H1 (cell line): ENCODE data around the gene EFCAB13. TPM values are rescaled to one million over a fixed set of nuclear protein-coding genes. Genes with fewer than 3 reads are reported as not detected.

Experiments used
- CTCF ChIA-PET: fragments of 300-600 bp; sonication (Branson Sonifier 250); formaldehyde crosslinking; loops from one replicate; lab custom pipeline; 2021; ENCODE audit not compliant: partially characterized antibody; lab: Charles Lee
- POLR2A ChIA-PET: fragments of 300-600 bp; sonication (Branson Sonifier 250); formaldehyde crosslinking; loops from one replicate; lab custom pipeline; 2021; ENCODE audit warnings: inconsistent platforms; ENCODE audit not compliant: partially characterized antibody; lab: Charles Lee
- DNase-seq, 2 experiments: peaks; one replicate each; pipeline versions ENCODE4 v3.0.0 to v3.0.0-alpha.2; 2010 to 2022; ENCODE audit warnings: low spot score in 2 of 2, low read depth in 1 of 2, mixed read lengths in 1 of 2
- FAIRE-seq: peaks from 2 replicates; lab custom pipeline; 2011; peaks lifted over from hg19 to GRCh38; lab: Jason Lieb, UNC
- H2AFZ ChIP-seq: 2 replicates; pipeline ENCODE4 v1.8.1; 2012; ENCODE audit warnings: low read length, inconsistent platforms
- H2AK5ac ChIP-seq: 2 replicates; pipeline ENCODE4 v1.6.1; 2013; ENCODE audit warnings: low read depth, low read length
- H2BK120ac ChIP-seq: replicated peaks from 2 replicates; pipeline ENCODE3; 2013; ENCODE audit warnings: low read depth, low read length, inconsistent platforms
- H2BK12ac ChIP-seq: 2 replicates; pipeline ENCODE4 v1.6.1; 2013; ENCODE audit warnings: low read depth, low read length
- H2BK15ac ChIP-seq: 2 replicates; pipeline ENCODE4 v1.6.1; 2013; ENCODE audit warnings: low read length
- H2BK20ac ChIP-seq: 2 replicates; pipeline ENCODE4 v1.6.1; 2013; ENCODE audit warnings: low read length
- H2BK5ac ChIP-seq: 2 replicates; pipeline ENCODE4 v1.6.1; 2013; ENCODE audit warnings: low read depth, low read length
- H3K14ac ChIP-seq: 2 replicates; pipeline ENCODE4 v1.6.1; 2013; ENCODE audit warnings: inconsistent platforms; ENCODE audit not compliant: insufficient read length
- H3K18ac ChIP-seq: 2 replicates; pipeline ENCODE4 v1.6.1; 2013; ENCODE audit warnings: low read length; ENCODE audit errors: extremely low read depth
- H3K23ac ChIP-seq: 2 replicates; pipeline ENCODE4 v1.6.1; 2013; ENCODE audit warnings: inconsistent platforms; ENCODE audit not compliant: insufficient read length
- H3K23me2 ChIP-seq: 2 replicates; pipeline ENCODE4 v1.6.1; 2013; ENCODE audit warnings: low read depth, low read length
- H3K27ac ChIP-seq: 2 replicates; pipeline ENCODE4 v1.6.1; 2011; ENCODE audit warnings: low read depth, low read length, inconsistent platforms
- H3K27me3 ChIP-seq, 4 experiments: replicated peaks in 1 of 4; 1 replicate in 1 of 4; 2 replicates in 3 of 4; pipeline versions ENCODE4 v1.6.1 to v1.8.1; 2011 to 2013; ENCODE audit warnings: low read length in 3 of 4, mild to moderate bottlenecking in 3 of 4, inconsistent platforms in 2 of 4, mixed read lengths in 2 of 4, moderate library complexity in 1 of 4; ENCODE audit not compliant: control insufficient read depth in 3 of 4, insufficient read depth in 3 of 4; ENCODE audit errors: extremely low read depth in 1 of 4
- H3K36me3 ChIP-seq, 4 experiments: 2 replicates each; pipeline versions ENCODE4 v1.6.1 to v1.8.1; 2011 to 2013; ENCODE audit warnings: mild to moderate bottlenecking in 4 of 4, low read length in 3 of 4, moderate library complexity in 2 of 4, control low read depth in 1 of 4, inconsistent platforms in 1 of 4; ENCODE audit not compliant: insufficient read depth in 4 of 4, control insufficient read depth in 2 of 4
- H3K4ac ChIP-seq: replicated peaks from 2 replicates; pipeline ENCODE3; 2013; ENCODE audit warnings: low read length, low read depth, mixed read lengths, inconsistent platforms; ENCODE audit not compliant: insufficient read length
- H3K4me1 ChIP-seq, 4 experiments: replicated peaks in 1 of 4; 1 replicate in 1 of 4; 2 replicates in 3 of 4; pipeline versions ENCODE4 v1.6.1 to v1.8.1; 2011 to 2013; ENCODE audit warnings: low read length in 3 of 4, inconsistent platforms in 2 of 4, mixed read lengths in 1 of 4; ENCODE audit not compliant: insufficient read depth in 4 of 4, control insufficient read depth in 3 of 4
- H3K4me2 ChIP-seq, 2 experiments: 2 replicates each; pipeline versions ENCODE4 v1.6.1 to v1.8.1; 2011 to 2013; ENCODE audit warnings: low read depth in 2 of 2, low read length in 2 of 2, control low read depth in 1 of 2, inconsistent platforms in 1 of 2, mild to moderate bottlenecking in 1 of 2; ENCODE audit not compliant: insufficient read depth in 1 of 2
- H3K4me3 ChIP-seq, 4 experiments: fragments of 200-600, 300-600 bp in 1 of 4; sonication (generic), shearing (Covaris generic), sonication (Bioruptor Twin) in 1 of 4; 2 replicates each; pipeline versions ENCODE4 v1.5.1 to v1.8.1; 2011 to 2016; ENCODE audit warnings: low read length in 4 of 4, low read depth in 3 of 4, control low read depth in 2 of 4, inconsistent platforms in 2 of 4, mild to moderate bottlenecking in 2 of 4, mixed read lengths in 1 of 4, moderate library complexity in 1 of 4; ENCODE audit not compliant: insufficient read depth in 2 of 4; ENCODE audit errors: extremely low read depth in 1 of 4
- H3K56ac ChIP-seq: replicated peaks from 2 replicates; pipeline ENCODE3; 2013; ENCODE audit warnings: low read depth, mild to moderate bottlenecking, mixed read lengths, low read length, inconsistent platforms; ENCODE audit not compliant: insufficient read length
- H3K79me1 ChIP-seq: 2 replicates; pipeline ENCODE4 v1.6.1; 2013; ENCODE audit warnings: low read depth, low read length, control low read depth
- H3K79me2 ChIP-seq, 2 experiments: 2 replicates each; pipeline versions ENCODE4 v1.6.1 to v1.8.1; 2012 to 2013; ENCODE audit warnings: low read length in 2 of 2, mild to moderate bottlenecking in 2 of 2, inconsistent platforms in 1 of 2; ENCODE audit not compliant: insufficient read depth in 2 of 2, control insufficient read depth in 1 of 2
- H3K9ac ChIP-seq, 4 experiments: replicated peaks in 1 of 4; 1 replicate in 1 of 4; 2 replicates in 3 of 4; pipeline versions ENCODE4 v1.6.1 to v1.8.1; 2011 to 2013; ENCODE audit warnings: low read depth in 3 of 4, low read length in 3 of 4, control low read depth in 2 of 4, mild to moderate bottlenecking in 2 of 4, moderate library complexity in 2 of 4, inconsistent platforms in 1 of 4; ENCODE audit errors: extremely low read depth in 1 of 4
- H3K9me3 ChIP-seq, 2 experiments: 2 replicates each; pipeline versions ENCODE4 v1.6.1 to v1.8.1; 2012 to 2013; ENCODE audit warnings: mild to moderate bottlenecking in 2 of 2, moderate library complexity in 2 of 2, control low read depth in 1 of 2, inconsistent platforms in 1 of 2, low read depth in 1 of 2, low read length in 1 of 2, mixed read lengths in 1 of 2; ENCODE audit not compliant: insufficient read depth in 2 of 2
- H4K20me1 ChIP-seq, 2 experiments: replicated peaks in 1 of 2; 2 replicates each; pipeline versions ENCODE3 to v1.8.1; 2011 to 2013; ENCODE audit warnings: inconsistent platforms in 2 of 2, low read length in 2 of 2, mild to moderate bottlenecking in 1 of 2; ENCODE audit not compliant: insufficient read depth in 2 of 2, control insufficient read depth in 1 of 2
- H4K5ac ChIP-seq: 2 replicates; pipeline ENCODE4 v1.6.1; 2013; ENCODE audit warnings: low read length, low read depth, mixed read lengths, inconsistent platforms; ENCODE audit not compliant: insufficient read length
- H4K8ac ChIP-seq: 2 replicates; pipeline ENCODE4 v1.8.0; 2013; ENCODE audit warnings: mild to moderate bottlenecking, moderate library complexity, low read length, inconsistent platforms; ENCODE audit not compliant: insufficient read depth; ENCODE audit errors: extremely low read depth
- H4K91ac ChIP-seq: replicated peaks from 2 replicates; pipeline ENCODE3; 2013; ENCODE audit warnings: low read length, mixed read lengths, inconsistent platforms; ENCODE audit not compliant: insufficient read length
- GABPA ChIP-seq: IDR thresholded peaks from 2 replicates; pipeline ENCODE4 v1.6.1; 2011; ENCODE audit warnings: mild to moderate bottlenecking, low read length, moderate library complexity, borderline replicate concordance; ENCODE audit not compliant: insufficient read depth
- RBBP5 ChIP-seq: IDR thresholded peaks from 2 replicates; pipeline ENCODE4 v1.7.1; 2012; ENCODE audit warnings: low read depth, mild to moderate bottlenecking, inconsistent platforms, low read length, moderate library complexity, borderline replicate concordance
- RXRA ChIP-seq: IDR thresholded peaks from 2 replicates; pipeline ENCODE4 v1.6.1; 2011; ENCODE audit warnings: low read depth, mild to moderate bottlenecking, low read length, moderate library complexity; ENCODE audit not compliant: insufficient read depth
- WGBS, 2 experiments: shearing (Covaris generic) in 1 of 2; methylation state at CpG; one replicate each; pipeline versions ENCODE4 v1.1.6 to v1.1.7; 2013 to 2015; ENCODE audit warnings: low lambda C conversion rate in 2 of 2, mixed read lengths in 2 of 2, inconsistent platforms in 1 of 2, low coverage in 1 of 2, missing lambda C conversion rate in 1 of 2; ENCODE audit not compliant: insufficient replicate concordance in 2 of 2, insufficient coverage in 1 of 2, insufficient read length in 1 of 2; ENCODE audit errors: extremely low coverage in 1 of 2, missing lambda C conversion rate in 1 of 2; 5-methylcytosine and 5-hydroxymethylcytosine counted together
- polyA plus RNA-seq, 7 experiments: library from polyadenylated mRNA; depleted of rRNA in 3 of 7; stranded (reverse) in 5 of 7; unstranded in 2 of 7; fragments of >200 nt in 5 of 7; fragments of 200-250 nt in 2 of 7; gene quantifications; 1 replicate in 5 of 7; 2 replicates in 1 of 7; 4 replicates in 1 of 7; pipeline versions ENCODE4 v1.2.1 to v1.2.3, GENCODE V29; 2011 to 2013; ENCODE audit warnings: missing spikeins in 2 of 7, mixed read lengths in 2 of 7
- total RNA-seq: library from RNA; stranded (reverse); fragmentation: NEBNext Ultra II Directional; extraction: Animal tissue kit (Norgen Biotek cat#: 25700); gene quantifications from 2 replicates; pipeline ENCODE4 v1.2.1, GENCODE V29; 2021

EFCAB13 gene
- total and polyA plus RNA-seq, 2 of the 8 experiments (the other 6 are each of a cell fraction or from before 2014, with no cell fraction given) = 0.12 to 2.0 TPM

DNA sequence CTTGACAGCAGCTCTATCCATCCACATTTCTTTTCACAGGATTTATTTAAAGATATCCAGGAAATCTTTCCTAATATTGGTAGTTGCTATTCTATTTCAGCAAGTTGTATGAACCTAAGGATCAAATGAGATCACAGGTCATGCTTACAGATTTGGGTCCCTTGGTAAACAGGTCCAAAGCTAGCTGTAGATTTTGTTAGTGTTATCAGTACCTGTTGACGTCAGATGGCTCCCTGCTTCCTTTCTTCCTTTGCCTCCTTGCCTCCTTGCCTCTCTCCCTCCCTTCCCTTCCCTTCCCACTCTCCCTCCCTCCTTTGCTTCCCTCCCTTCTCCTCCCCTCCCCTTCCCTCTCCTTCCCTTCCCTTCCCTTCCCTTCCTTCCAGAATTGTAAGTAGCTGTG lies 76.6 kb downstream of the EFCAB13 start:
- no peak overlapping the region for H4K5ac ChIP-seq
- no peak overlapping the region for H2BK120ac ChIP-seq
- H2BK15ac ChIP-seq = no peak overlapping the region
- H3K4me3 ChIP-seq = no peak overlapping the region
- H3K79me1 ChIP-seq = no peaks in the 10 kb centered on the region
- H3K4me1 ChIP-seq = no peaks in the 10 kb centered on the region
- H2BK20ac ChIP-seq = no peak overlapping the region
- H3K23me2 ChIP-seq = no peaks in the 10 kb centered on the region; the same call in 1 of the 2 replicates
- H2BK5ac ChIP-seq = no peak overlapping the region
- no peak overlapping the region for H4K8ac ChIP-seq
- H3K9me3 ChIP-seq = peaks cover 0 to 7% of the 10 kb centered on the region in 2 experiments; a peak in 1 of 4 replicates
- no peak overlapping the region for H2AK5ac ChIP-seq
- POLR2A ChIA-PET = no interaction called here
- no peak overlapping the region for H3K9ac ChIP-seq
- H3K23ac ChIP-seq = no peak overlapping the region
- no peak overlapping the region for H3K4ac ChIP-seq
- CTCF ChIA-PET = interaction anchor here (0.7 to 1.5 kb wide), 2 partner anchors 11 to 14 kb away, joined by 4 read pairs; no protein-coding TSS in a partner anchor
- 55% methylated on average over 1 of the region's 1 CpG; no CpG with 5 or more reads in 1 of the 2 experiments for WGBS, 2 experiments
- no peak overlapping the region for H3K27ac ChIP-seq
- H2BK12ac ChIP-seq = no peak overlapping the region
- FAIRE-seq (no peak), DNase-seq (no peak)
- H3K4me2 ChIP-seq = no peak overlapping the region
- H4K20me1 ChIP-seq = no peaks in the 10 kb centered on the region
- TF ChIP-seq RXRA = no peak
- no peak for TF ChIP-seq RBBP5
- TF ChIP-seq GABPA = no peak
- H3K79me2 ChIP-seq = no peaks in the 10 kb centered on the region
- no peak overlapping the region for H4K91ac ChIP-seq
- H3K36me3 ChIP-seq = peaks cover 0 to 4% (median 0%) of the 10 kb centered on the region in 4 experiments; a peak in 1 of 8 replicates
- no peak overlapping the region for H3K18ac ChIP-seq
- no peak overlapping the region for H3K56ac ChIP-seq
- H3K14ac ChIP-seq = no peak overlapping the region
- no peak overlapping the region for H2AFZ ChIP-seq
- no peaks in the 10 kb centered on the region for H3K27me3 ChIP-seq
